HepG2 (cell line): Measurements from ENCODE around the gene MMP17. TPM values are rescaled to one million over a fixed set of nuclear protein-coding genes. Genes with fewer than 3 reads are reported as not detected.
A peak's percentile ranks its signal among the peaks of the same experiment; 100 is the strongest.

ENCODE experiments used
- ARNT ChIP-seq: fragments of 450-650 bp; IDR thresholded peaks from 2 replicates; pipeline ENCODE4 v1.6.1; 2017
- ATAD3A ChIP-seq: sonication (generic); formaldehyde crosslinking; IDR thresholded peaks from 2 replicates; pipeline ENCODE4 v1.4.0; 2020; ENCODE audit warnings: missing genetic modification reagents
- BCL6 ChIP-seq: IDR thresholded peaks from 2 replicates; pipeline ENCODE4 v1.6.1; 2016; ENCODE audit warnings: missing genetic modification reagents, missing compliant biosample characterization
- CEBPB ChIP-seq: IDR thresholded peaks from 2 replicates; pipeline ENCODE4 v1.6.1; 2011; ENCODE audit warnings: low read depth, low read length, improper control_type of control experiment, borderline replicate concordance
- ELF4 ChIP-seq: sonication (generic); formaldehyde crosslinking; IDR thresholded peaks from 2 replicates; pipeline ENCODE4 v1.5.0; 2020; ENCODE audit warnings: missing genetic modification reagents, mild to moderate bottlenecking, moderate library complexity, borderline replicate concordance
- HNRNPK ChIP-seq: fragments of 200-400 bp; formaldehyde crosslinking; IDR thresholded peaks from 2 replicates; pipeline ENCODE4 v1.6.1; 2018; ENCODE audit warnings: low read length, low read depth, moderate library complexity, mild to moderate bottlenecking; ENCODE audit not compliant: poor library complexity, severe bottlenecking
- JUND ChIP-seq: sonication (generic); formaldehyde crosslinking; IDR thresholded peaks from 2 replicates; pipeline ENCODE4 v1.8.0; 2022; ENCODE audit warnings: mild to moderate bottlenecking, missing genetic modification reagents
- KDM5B ChIP-seq: sonication (generic); formaldehyde crosslinking; IDR thresholded peaks from 2 replicates; pipeline ENCODE4 v1.4.0; 2020; ENCODE audit warnings: missing genetic modification reagents, mild to moderate bottlenecking, borderline replicate concordance
- MAFF ChIP-seq: IDR thresholded peaks from 2 replicates; pipeline ENCODE4 v1.6.1; 2011; ENCODE audit warnings: low read depth, low read length, improper control_type of control experiment
- MAFK ChIP-seq, 2 experiments: IDR thresholded peaks in 1 of 2; conservative IDR thresholded peaks in 1 of 2; 2 replicates each; pipeline ENCODE4 v1.6.1; 2011; ENCODE audit warnings: improper control_type of control experiment in 2 of 2, low read length in 2 of 2
- MAZ ChIP-seq, 2 experiments: sonication (generic) in 1 of 2; formaldehyde crosslinking in 1 of 2; IDR thresholded peaks; 2 replicates each; pipeline versions ENCODE4 v1.5.0 to v1.6.1; 2012 to 2020; ENCODE audit warnings: low read depth in 2 of 2, mild to moderate bottlenecking in 2 of 2, borderline replicate concordance in 1 of 2, improper control_type of control experiment in 1 of 2, low read length in 1 of 2, missing genetic modification reagents in 1 of 2, moderate library complexity in 1 of 2
- MLXIP ChIP-seq: sonication (generic); formaldehyde crosslinking; IDR thresholded peaks from 2 replicates; pipeline ENCODE4 v1.9.0; 2021; ENCODE audit warnings: missing genetic modification reagents, borderline replicate concordance
- PCBP1 ChIP-seq: fragments of 200-400 bp; formaldehyde crosslinking; IDR thresholded peaks from 2 replicates; pipeline ENCODE4 v1.6.1; 2017; ENCODE audit warnings: mild to moderate bottlenecking, low read depth, low read length, borderline replicate concordance
- PHF20 ChIP-seq: sonication (generic); formaldehyde crosslinking; IDR thresholded peaks from 2 replicates; pipeline ENCODE4 v1.5.0; 2020; ENCODE audit warnings: mild to moderate bottlenecking, missing genetic modification reagents
- SNAPC2 ChIP-seq: sonication (generic); formaldehyde crosslinking; IDR thresholded peaks from 2 replicates; pipeline ENCODE4 v1.8.1; 2022; ENCODE audit warnings: mild to moderate bottlenecking, missing genetic modification reagents
- SRY ChIP-seq: sonication (generic); formaldehyde crosslinking; IDR thresholded peaks from 2 replicates; pipeline ENCODE4 v1.8.0; 2022; ENCODE audit warnings: mild to moderate bottlenecking, missing genetic modification reagents
- ZNF850 ChIP-seq: sonication (generic); formaldehyde crosslinking; conservative IDR thresholded peaks from 2 replicates; pipeline ENCODE4 v1.9.0; 2021; ENCODE audit warnings: mild to moderate bottlenecking, missing genetic modification reagents
- polyA plus RNA-seq, 8 experiments: library from polyadenylated mRNA; depleted of rRNA in 3 of 8; stranded (reverse) in 7 of 8; unstranded in 1 of 8; fragments of >200 nt; fragmentation: Illumina TruSeq in 4 of 8; extraction: Trizol in 4 of 8; gene quantifications; 2 replicates each; pipeline versions ENCODE4 v1.2.1 to v1.2.3, GENCODE V29; 2011 to 2016; ENCODE audit warnings: low read depth in 4 of 8, missing spikeins in 1 of 8, mixed read lengths in 1 of 8; ENCODE audit not compliant: insufficient read depth in 1 of 8
- total RNA-seq, 5 experiments: library from RNA; depleted of rRNA; stranded (reverse); fragments of >200 nt; fragmentation: Illumina TruSeq; extraction: Trizol; gene quantifications; 2 replicates each; pipeline ENCODE4 v1.2.3, GENCODE V29; 2016; ENCODE audit warnings: low read depth in 1 of 5
- TF ChIP-seq, protein P1 (sequence below): sonication (generic); formaldehyde crosslinking; IDR thresholded peaks from 2 replicates; pipeline ENCODE4 v1.4.0; 2020; ENCODE audit warnings: missing genetic modification reagents

The MMP17 gene
- total and polyA plus RNA-seq, 2 of the 13 experiments (the other 11 are each of a cell fraction or from before 2014, with no cell fraction given): 0.55 to 0.80 TPM

DNA sequence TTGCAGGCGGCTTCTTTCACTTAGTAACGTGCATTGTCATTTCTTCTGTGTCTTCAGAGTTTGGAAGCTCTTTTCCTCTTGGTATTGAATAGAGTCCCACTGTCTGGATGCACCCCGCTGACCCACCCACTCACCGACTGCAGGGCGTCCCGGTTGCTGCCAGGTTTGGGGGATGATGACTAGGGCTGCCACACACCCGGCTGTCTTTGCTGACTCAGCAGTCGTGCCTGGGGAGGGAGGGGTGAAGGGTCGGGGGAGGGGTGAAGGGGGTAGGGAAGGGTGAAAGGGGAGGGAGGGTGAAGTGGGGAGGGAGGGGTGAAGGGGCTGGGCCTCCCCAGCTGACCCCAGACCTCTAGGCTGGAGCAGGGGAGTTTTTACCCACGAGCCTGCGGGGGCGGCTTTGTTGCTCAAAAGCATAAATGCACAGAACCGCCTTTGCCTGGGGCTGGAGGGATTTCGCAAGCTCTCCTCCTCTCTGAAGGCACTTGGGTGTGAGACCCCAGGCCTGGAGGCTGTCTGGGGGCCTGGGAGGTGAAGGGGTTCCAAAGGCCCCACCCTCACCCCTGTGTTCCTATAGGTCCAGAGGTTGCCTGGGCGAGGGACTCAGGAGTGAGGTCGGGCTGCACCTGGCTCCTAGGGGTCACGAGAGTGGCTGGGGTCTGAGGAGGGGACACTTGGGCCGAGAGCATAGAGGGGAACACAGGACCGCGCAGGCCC is 35.0 kb downstream of the MMP17 start (continued):
- TF ChIP-seq MLXIP (no peak), HNRNPK (peak; percentile 70), ARNT (no peak), SNAPC2 (CRISPR knock-in tag) (no peak), KDM5B (CRISPR knock-in tag) (no peak), ZNF850 (CRISPR knock-in tag) (no peak), PHF20 (CRISPR knock-in tag) (0 out of 2 replicates have a peak, but pooled peaks have one; percentile 24), ATAD3A (CRISPR knock-in tag) (no peak), JUND (CRISPR knock-in tag) (no peak), CEBPB (peak; percentile 67; the same call in 1 of the 2 replicates), MAZ (IDR thresholded peaks at IDR 0.05; ENCODE audit: borderline replicate concordance, low read depth, low read length) (no peak), MAZ (CRISPR knock-in tag; IDR thresholded peaks at IDR 0.05; ENCODE audit: low read depth) (0 out of 2 replicates have a peak, but pooled peaks have one; percentile 16), SRY (CRISPR knock-in tag) (no peak), MAFF (peak; percentile 95), ELF4 (CRISPR knock-in tag) (no peak), BCL6 (CRISPR knock-in tag) (peak; percentile 60; the same call in 1 of the 2 replicates), MAFK (conservative IDR thresholded peaks at IDR 0.05 in 1 of 2, IDR thresholded peaks at IDR 0.05 in 1 of 2; ENCODE audit: low read length in 2 of 2) (peak; percentile 94 to 97), PCBP1 (peak; percentile 95; the same call in 1 of the 2 replicates)
- TF ChIP-seq, protein P1, sequence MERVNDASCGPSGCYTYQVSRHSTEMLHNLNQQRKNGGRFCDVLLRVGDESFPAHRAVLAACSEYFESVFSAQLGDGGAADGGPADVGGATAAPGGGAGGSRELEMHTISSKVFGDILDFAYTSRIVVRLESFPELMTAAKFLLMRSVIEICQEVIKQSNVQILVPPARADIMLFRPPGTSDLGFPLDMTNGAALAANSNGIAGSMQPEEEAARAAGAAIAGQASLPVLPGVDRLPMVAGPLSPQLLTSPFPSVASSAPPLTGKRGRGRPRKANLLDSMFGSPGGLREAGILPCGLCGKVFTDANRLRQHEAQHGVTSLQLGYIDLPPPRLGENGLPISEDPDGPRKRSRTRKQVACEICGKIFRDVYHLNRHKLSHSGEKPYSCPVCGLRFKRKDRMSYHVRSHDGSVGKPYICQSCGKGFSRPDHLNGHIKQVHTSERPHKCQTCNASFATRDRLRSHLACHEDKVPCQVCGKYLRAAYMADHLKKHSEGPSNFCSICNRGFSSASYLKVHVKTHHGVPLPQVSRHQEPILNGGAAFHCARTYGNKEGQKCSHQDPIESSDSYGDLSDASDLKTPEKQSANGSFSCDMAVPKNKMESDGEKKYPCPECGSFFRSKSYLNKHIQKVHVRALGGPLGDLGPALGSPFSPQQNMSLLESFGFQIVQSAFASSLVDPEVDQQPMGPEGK (CRISPR knock-in tag): peak; percentile 69
